ENCODE data around the gene RAI14. TPM values are rescaled to one million over a fixed set of nuclear protein-coding genes. Genes with fewer than 3 reads are reported as not detected.
"Not testable (repeated sequence)": the region's sequence is repeated elsewhere in the genome, so short reads cannot be mapped to it uniquely, and the experiment has no call there.

RAI14 gene
- total RNA-seq, 4 donors from 2014 or later, result 26.9 to 40.4 (median 32.1) TPM

GRCh38 chr5:34765662-34766061 is 109.5 kb downstream of the RAI14 start:
- WGBS, 2 donors, result 85 to 100% methylated on average over 1 of the region's 1 CpG
- TF ChIP-seq CTCF (IDR thresholded peaks at IDR 0.05) (no peak), POLR2A (IDR thresholded peaks at IDR 0.05) (no peak)
- H3K4me3 ChIP-seq (ENCODE audit: low read depth, poor library complexity, severe bottlenecking), result no peak overlapping the region
- DNase-seq (ENCODE audit: low spot score in 2 of 2), result no peak
- intact Hi-C loops (cut with DNase I; ENCODE audit: low total_unique reads), result no loop called here

- intact Hi-C loops (cut with DNase I; ENCODE audit: low total_unique reads), result no loop called here
- no peak for DNase-seq (ENCODE audit: low spot score in 2 of 2)
- 92 to 95% methylated on average over 7 of the region's 7 CpGs for WGBS, 2 donors
- no peak overlapping the region for H3K4me3 ChIP-seq (ENCODE audit: low read depth, poor library complexity, severe bottlenecking)
- TF ChIP-seq POLR2A (IDR thresholded peaks at IDR 0.05), result no peak
Measured at GRCh38 chr5:34767180-34767579, 111.1 kb downstream of the RAI14 start.

GRCh38 chr5:34770486-34770885 is 114.4 kb downstream of the RAI14 start:
- TF ChIP-seq POLR2A (IDR thresholded peaks at IDR 0.05), result no peak
- TF ChIP-seq CTCF (IDR thresholded peaks at IDR 0.05), result no peak
- 89 to 95% methylated on average over 4 of the region's 4 CpGs for WGBS, 2 donors
- H3K4me3 ChIP-seq (ENCODE audit: low read depth, poor library complexity, severe bottlenecking), result no peak overlapping the region
- DNase-seq (ENCODE audit: low spot score in 2 of 2), result no peak
- intact Hi-C loops (cut with DNase I; ENCODE audit: low total_unique reads), result no loop called here

- 38 to 40% methylated on average over 5 of the region's 5 CpGs for WGBS, 2 donors
- TF ChIP-seq POLR2A (IDR thresholded peaks at IDR 0.05) (no peak), CTCF (IDR thresholded peaks at IDR 0.05) (no peak)
- intact Hi-C loops (cut with DNase I; ENCODE audit: low total_unique reads), result no loop called here
- DNase-seq (ENCODE audit: low spot score in 2 of 2), result no peak
- no peak overlapping the region for H3K4me3 ChIP-seq (ENCODE audit: low read depth, poor library complexity, severe bottlenecking)
Measured at GRCh38 chr5:34771076-34771475, 114.9 kb downstream of the RAI14 start.

GRCh38 chr5:34772267-34773098 is 116.4 kb downstream of the RAI14 start:
- intact Hi-C loops (cut with DNase I; ENCODE audit: low total_unique reads), result no loop called here
- H3K4me3 ChIP-seq (ENCODE audit: low read depth, poor library complexity, severe bottlenecking), result no peak overlapping the region
- TF ChIP-seq POLR2A (IDR thresholded peaks at IDR 0.05) (no peak), CTCF (IDR thresholded peaks at IDR 0.05) (no peak)
- whole genome bisulfite sequencing, 2 donors, result 84 to 88% methylated on average over 4 of the region's 4 CpGs
- no peak for DNase-seq (ENCODE audit: low spot score in 2 of 2)

GRCh38 chr5:34774139-34774538 is 118.0 kb downstream of the RAI14 start:
- WGBS, 2 donors, result 79 to 91% methylated on average over 2 of the region's 2 CpGs
- no peak overlapping the region for H3K4me3 ChIP-seq (ENCODE audit: low read depth, poor library complexity, severe bottlenecking)
- intact Hi-C loops (cut with DNase I; ENCODE audit: low total_unique reads), result no loop called here
- no peak for DNase-seq (ENCODE audit: low spot score in 2 of 2)
- TF ChIP-seq CTCF (IDR thresholded peaks at IDR 0.05) (no peak), POLR2A (IDR thresholded peaks at IDR 0.05) (no peak)

- 100% methylated on average over 1 of the region's 1 CpG for WGBS, 2 donors
- H3K4me3 ChIP-seq (ENCODE audit: low read depth, poor library complexity, severe bottlenecking); DNase-seq (ENCODE audit: low spot score in 2 of 2); intact Hi-C loops (cut with DNase I; ENCODE audit: low total_unique reads): not testable (repeated sequence)
Measured at GRCh38 chr5:34774678-34775077, 118.5 kb downstream of the RAI14 start.

Data from lower leg skin (tissue), 4 donors.